Transverse colon (tissue), 4 donors: ENCODE data around the gene JADE2. TPM values are rescaled to one million over a fixed set of nuclear protein-coding genes. Genes with fewer than 3 reads are reported as not detected.

Experiments used
- DNase-seq: peaks from one replicate; pipeline ENCODE4 v3.0.0-alpha.2; 2019
- H3K27ac ChIP-seq, 4 donors: fragments of 200-600 bp; sonication (generic); 2 replicates each; pipeline ENCODE4 v1.5.1; 2016 to 2018; ENCODE audit warnings: inconsistent platforms in 4 of 4
- H3K27me3 ChIP-seq: fragments of 200-600 bp; sonication (generic); 2 replicates; pipeline ENCODE4 v1.5.1; 2017; ENCODE audit warnings: inconsistent platforms
- H3K36me3 ChIP-seq, 4 donors: fragments of 200-600 bp; sonication (generic); 2 replicates each; pipeline ENCODE4 v1.5.1; 2017 to 2019; ENCODE audit warnings: inconsistent platforms in 4 of 4
- H3K4me1 ChIP-seq, 4 donors: fragments of 200-600 bp; sonication (generic); 2 replicates each; pipeline ENCODE4 v1.5.1; 2017 to 2020; ENCODE audit warnings: inconsistent platforms in 4 of 4
- H3K4me3 ChIP-seq, 4 donors: fragments of 200-600 bp; sonication (generic); 1 replicate in 1 of 4; 2 replicates in 3 of 4; pipeline versions ENCODE4 v1.5.1 to v1.6.1; 2017 to 2019; ENCODE audit warnings: inconsistent platforms in 4 of 4
- H3K9me3 ChIP-seq, 2 donors: fragments of 200-600 bp; sonication (generic); 2 replicates each; pipeline ENCODE4 v1.5.1; 2017 to 2019; ENCODE audit warnings: inconsistent platforms in 2 of 2
- CTCF ChIP-seq, 5 experiments: fragments of 200-600 bp in 3 of 5; fragments of 450-650 bp in 2 of 5; sonication (generic) in 3 of 5; IDR thresholded peaks; 1 replicate in 2 of 5; 2 replicates in 3 of 5; pipeline ENCODE4 v1.5.1; 2016 to 2017; ENCODE audit warnings: antibody characterized with exemption in 5 of 5, inconsistent platforms in 3 of 5, mild to moderate bottlenecking in 2 of 5, moderate library complexity in 1 of 5
- EP300 ChIP-seq: sonication (generic); formaldehyde crosslinking; IDR thresholded peaks from one replicate; pipeline ENCODE4 v1.6.1; 2017; ENCODE audit warnings: antibody characterized with exemption, low read depth
- POLR2A ChIP-seq: fragments of 450-650 bp; IDR thresholded peaks from one replicate; pipeline ENCODE4 v1.6.1; 2016; ENCODE audit warnings: antibody characterized with exemption, mild to moderate bottlenecking, moderate library complexity
- POLR2AphosphoS5 ChIP-seq, 3 donors: sonication (generic); formaldehyde crosslinking; IDR thresholded peaks; one replicate each; pipeline ENCODE4 v1.6.1; 2016; ENCODE audit warnings: antibody characterized with exemption in 3 of 3
- WGBS, 2 donors: methylation state at CpG; one replicate each; pipeline ENCODE4 v1.1.5; 2018; ENCODE audit warnings: low coverage in 1 of 2; 5-methylcytosine and 5-hydroxymethylcytosine counted together
- in situ Hi-C, 4 donors: fragments of 200-750 bp; cut with MboI; loops; one replicate each; pipeline versions ENCODE4 v1.15.0 to v1.15.1; 2017; ENCODE audit warnings: low sequenced_read_pairs in 3 of 4, low pct_ligation_motif_present in 1 of 4, low pct_unique_long_range_greater_than_20kb in 1 of 4
- intact Hi-C: fragments of 100-400 bp; cut with DNase I; formaldehyde crosslinking; loops from one replicate; pipeline ENCODE4 v1.15.1; 2023; ENCODE audit warnings: low total_unique reads
- total RNA-seq, 4 donors: library from RNA; depleted of rRNA; stranded (reverse); fragments of >200 nt; gene quantifications; one replicate each; pipeline ENCODE4 v1.1.0, GENCODE V29; 2016

JADE2 gene
- total RNA-seq: 10 to 100 TPM; 36.6 to 50.1 (median 41.4) TPM

GRCh38 chr5:134524826-134525682 is at the start of gene JADE2:
Gene JADE2, plus strand, starts transcription at chr5:134525670. Its CDS starts 10,188 bp downstream, at chr5:134535858.
- Histone ChIP-seq H3K4me1 (peaks cover 16 to 35% (median 30%) of the 10 kb centered on the region in 4 donors), H3K36me3 (no peaks in the 10 kb centered on the region), H3K27ac (peak within 1 kb of the TSS; percentile 94 to 99 (median 98)), H3K9me3 (no peaks in the 10 kb centered on the region), H3K4me3 (peak within 1 kb of the TSS; percentile 66 to 86 (median 84)), H3K27me3 (no peaks in the 10 kb centered on the region)
- in situ Hi-C loops: loop anchor here in 3 of 4 donors (10.0 to 25.0 kb wide), 2 partner anchors 110 to 113 kb away; partner anchors contain the start of gene CDKN2AIPNL (in 3 of the 3)
- WGBS, 2 donors: 0 to 1% methylated on average over 9 to 52 of the region's 57 CpGs
- intact Hi-C loops: loop anchor here (5.0 kb wide), 3 partner anchors 52 to 153 kb away; partner anchors contain the start of genes CDKN2AIPNL and UBE2B
- TF ChIP-seq POLR2A: peak; percentile 72
- TF ChIP-seq CTCF (IDR thresholded peaks at IDR 0.05): no peak
- peak; percentile 22 to 56 (median 53) for TF ChIP-seq POLR2AphosphoS5 (IDR thresholded peaks at IDR 0.05)
- DNase-seq: peak; percentile 80

DNA sequence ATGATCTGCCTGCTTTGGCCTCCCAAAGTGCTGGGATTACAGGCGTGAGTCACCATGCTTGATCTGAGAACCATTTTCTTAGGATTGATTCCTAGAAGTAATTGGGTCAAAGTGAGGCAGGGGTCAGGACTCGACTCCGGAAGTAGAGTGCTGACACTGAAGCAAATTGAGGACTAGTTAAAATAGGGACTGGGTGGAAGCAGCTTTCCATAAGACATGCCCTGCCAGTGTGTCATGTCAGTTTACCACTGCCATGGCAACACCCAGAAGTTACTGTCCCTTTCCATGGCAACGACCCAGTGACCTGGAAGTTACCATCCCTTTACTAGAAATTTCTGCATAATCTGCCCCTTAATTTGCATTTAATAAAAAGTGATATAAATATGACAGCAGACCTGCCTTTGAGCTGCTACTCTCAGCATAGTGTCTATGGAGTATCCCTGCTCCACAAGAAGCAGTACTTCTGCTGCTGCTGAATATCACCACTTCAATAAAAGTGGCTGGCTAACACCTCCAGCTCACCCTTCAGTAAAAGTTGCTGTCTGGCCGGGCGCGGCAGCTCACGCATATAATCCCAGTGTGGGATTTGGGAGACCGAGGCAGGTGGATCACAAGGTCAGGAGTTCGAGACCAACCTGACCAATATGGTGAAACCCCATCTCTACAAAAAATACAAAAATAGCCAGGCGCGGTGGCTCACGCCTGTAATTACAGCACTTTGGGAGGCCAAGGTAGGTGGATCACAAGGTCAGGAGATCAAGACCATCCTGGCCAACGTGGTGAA is 47.8 kb upstream of the JADE2 start:
- H3K36me3 ChIP-seq: no peaks in the 10 kb centered on the region

GRCh38 chr5:134479839-134480238 is 45.6 kb upstream of the JADE2 start:
- no peaks in the 10 kb centered on the region for H3K9me3 ChIP-seq
- in situ Hi-C loops (no loop called here), intact Hi-C loops (no loop called here)
- H3K27me3 ChIP-seq: no peaks in the 10 kb centered on the region
- WGBS, 2 donors: 92% methylated on average over 4 of the region's 4 CpGs
- TF ChIP-seq EP300 (no peak), POLR2AphosphoS5 (IDR thresholded peaks at IDR 0.05) (no peak), POLR2A (no peak), CTCF (IDR thresholded peaks at IDR 0.05) (no peak)
- H3K36me3 ChIP-seq: no peaks in the 10 kb centered on the region
- no peak overlapping the region for H3K27ac ChIP-seq
- no peaks in the 10 kb centered on the region for H3K4me1 ChIP-seq
- DNase-seq: no peak
- no peak overlapping the region for H3K4me3 ChIP-seq

More for the DNA sequence above, 47.8 kb upstream of the JADE2 start:
- Histone ChIP-seq H3K27me3 (no peaks in the 10 kb centered on the region), H3K27ac (no peak overlapping the region), H3K4me1 (no peaks in the 10 kb centered on the region), H3K4me3 (no peak overlapping the region), H3K9me3 (no peaks in the 10 kb centered on the region)
- in situ Hi-C loops (no loop called here), intact Hi-C loops (no loop called here)
- TF ChIP-seq CTCF (IDR thresholded peaks at IDR 0.05) (no peak), EP300 (no peak), POLR2AphosphoS5 (IDR thresholded peaks at IDR 0.05) (no peak), POLR2A (no peak)
- WGBS, 2 donors: 87 to 96% methylated on average over 4 to 14 of the region's 14 CpGs
- peak; percentile 34 for DNase-seq
